Adrenal gland (tissue), 12 donors: Measurements from ENCODE around the gene ZNF622. TPM values are rescaled to one million over a fixed set of nuclear protein-coding genes. Genes with fewer than 3 reads are reported as not detected.

ENCODE experiments used
- DNase-seq, 7 donors: peaks; one replicate each; pipeline ENCODE4 v3.0.0-alpha.2; 2019 to 2020
- H3K27ac ChIP-seq, 5 donors: fragments of 200-600 bp; sonication (generic) in 4 of 5; 1 replicate in 3 of 5; 2 replicates in 2 of 5; pipeline versions ENCODE4 v1.5.1 to v1.8.0; 2016 to 2020; ENCODE audit warnings: mild to moderate bottlenecking in 1 of 5
- H3K27me3 ChIP-seq: fragments of 200-600 bp; 2 replicates; pipeline ENCODE4 v1.8.0; 2021
- H3K36me3 ChIP-seq, 2 donors: fragments of 200-600 bp; replicated peaks in 1 of 2; 1 replicate in 1 of 2; 2 replicates in 1 of 2; pipeline versions ENCODE4 v1.5.1 to v1.8.0; 2018 to 2022
- H3K4me1 ChIP-seq, 2 donors: fragments of 200-600 bp; replicated peaks in 1 of 2; 1 replicate in 1 of 2; 2 replicates in 1 of 2; pipeline versions ENCODE4 v1.5.1 to v1.8.0; 2018 to 2021
- H3K4me3 ChIP-seq, 4 donors: fragments of 200-600 bp; sonication (generic) in 3 of 4; one replicate each; pipeline ENCODE4 v1.5.1; 2016 to 2018
- H3K9me3 ChIP-seq, 3 donors: fragments of 200-600 bp; sonication (generic) in 1 of 3; replicated peaks in 1 of 3; 1 replicate in 2 of 3; 2 replicates in 1 of 3; pipeline versions ENCODE4 v1.5.1 to v1.8.0; 2016 to 2021
- POLR2A ChIP-seq, 2 donors: fragments of 450-650 bp; IDR thresholded peaks; one replicate each; pipeline ENCODE4 v1.6.1; 2017; ENCODE audit warnings: antibody characterized with exemption in 2 of 2, mild to moderate bottlenecking in 2 of 2, moderate library complexity in 1 of 2
- whole genome bisulfite sequencing, 4 donors: extraction: QIAGEN DNeasy Blood & Tissue Kit in 2 of 4; methylation state at CpG; one replicate each; pipeline versions ENCODE4 v1.1.5 to v1.1.7; 2013 to 2017; 5-methylcytosine and 5-hydroxymethylcytosine counted together
- intact Hi-C, 2 donors: fragments of 100-400 bp; cut with DNase I; formaldehyde crosslinking; loops; one replicate each; pipeline versions ENCODE4 v1.14.1 to v1.15.0; 2022 to 2023
- polyA plus RNA-seq, 3 donors: library from polyadenylated mRNA; stranded (reverse); fragments of 200-250 nt in 2 of 3; fragments of 350-450 nt in 1 of 3; fragmentation: Illumina TruSeq in 1 of 3; extraction: RNeasy Lipid Tissue Mini Kit (QIAGEN cat#74804) in 1 of 3; gene quantifications; one replicate each; pipeline ENCODE4 v1.2.3, GENCODE V29; 2013 to 2014
- total RNA-seq, 9 donors: library from RNA; depleted of rRNA in 4 of 9; stranded (reverse); fragments of >200 nt in 4 of 9; fragments of 120-200 nt in 1 of 9; fragmentation: NEBNext Ultra II Directional in 1 of 9; extraction: Animal tissue kit (Norgen Biotek cat#: 25700) in 1 of 9; gene quantifications; one replicate each; pipeline versions ENCODE4 v1.1.0 to v1.2.4, GENCODE V29; 2013 to 2023
- TF ChIP-seq, protein P1 (sequence below), 6 experiments: fragments of 450-650 bp in 4 of 6; fragments of 200-600 bp in 2 of 6; sonication (generic) in 1 of 6; IDR thresholded peaks; 1 replicate in 5 of 6; 2 replicates in 1 of 6; pipeline versions ENCODE4 v1.5.1 to v1.8.0; 2016 to 2021; ENCODE audit warnings: antibody characterized with exemption in 6 of 6, mild to moderate bottlenecking in 2 of 6, moderate library complexity in 1 of 6
- donor health status: healthy with polysubstance abuse.
- donor health status: Bipolar disorder and iron deficiency.
- donor health status: DM: yes; HTN: yes; CAD: no.
- donor health status: DM: no; HTN: no; CAD: no.
- donor health status: DM: no; HTN: no; CAD: no.
- donor health status: DM: yes; HTN: yes; CAD: no.

The ZNF622 gene
- total and polyA plus RNA-seq, 12 donors: 9.2 to 41.3 (median 21.8) TPM

DNA sequence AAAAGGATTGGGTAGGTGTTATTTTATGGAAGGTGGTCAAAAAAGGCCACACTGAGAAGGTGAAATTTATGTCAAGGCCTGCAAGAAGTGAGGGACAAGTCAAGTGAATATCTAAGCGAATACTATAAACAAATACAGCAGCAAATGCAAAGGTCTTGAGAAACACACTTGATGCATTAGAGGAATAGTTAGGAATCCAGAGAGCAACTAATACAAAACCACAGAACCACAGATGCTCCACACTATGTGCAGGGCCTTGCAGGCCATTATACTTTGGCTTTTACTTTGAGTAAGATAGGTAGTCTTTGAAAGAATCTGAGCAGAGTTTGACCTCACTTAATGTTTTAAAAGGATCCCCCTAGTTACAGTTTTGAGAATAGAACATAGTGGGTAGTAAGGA is 4.6 kb downstream of the ZNF622 start:
- Histone ChIP-seq H3K27me3 (no peaks in the 10 kb centered on the region), H3K9me3 (no peaks in the 10 kb centered on the region), H3K4me1 (peaks cover 14 to 55% of the 10 kb centered on the region in 2 donors), H3K4me3 (no peak overlapping the region), H3K27ac (no peak overlapping the region), H3K36me3 (peaks cover 0 to 55% of the 10 kb centered on the region in 2 donors)
- intact Hi-C loops: no loop called here
- 87 to 92% (median 87%) methylated on average over 1 of the region's 1 CpG for WGBS, 4 donors
- no peak for DNase-seq
- no peak for TF ChIP-seq POLR2A (IDR thresholded peaks at IDR 0.05)
- TF ChIP-seq, protein P1, sequence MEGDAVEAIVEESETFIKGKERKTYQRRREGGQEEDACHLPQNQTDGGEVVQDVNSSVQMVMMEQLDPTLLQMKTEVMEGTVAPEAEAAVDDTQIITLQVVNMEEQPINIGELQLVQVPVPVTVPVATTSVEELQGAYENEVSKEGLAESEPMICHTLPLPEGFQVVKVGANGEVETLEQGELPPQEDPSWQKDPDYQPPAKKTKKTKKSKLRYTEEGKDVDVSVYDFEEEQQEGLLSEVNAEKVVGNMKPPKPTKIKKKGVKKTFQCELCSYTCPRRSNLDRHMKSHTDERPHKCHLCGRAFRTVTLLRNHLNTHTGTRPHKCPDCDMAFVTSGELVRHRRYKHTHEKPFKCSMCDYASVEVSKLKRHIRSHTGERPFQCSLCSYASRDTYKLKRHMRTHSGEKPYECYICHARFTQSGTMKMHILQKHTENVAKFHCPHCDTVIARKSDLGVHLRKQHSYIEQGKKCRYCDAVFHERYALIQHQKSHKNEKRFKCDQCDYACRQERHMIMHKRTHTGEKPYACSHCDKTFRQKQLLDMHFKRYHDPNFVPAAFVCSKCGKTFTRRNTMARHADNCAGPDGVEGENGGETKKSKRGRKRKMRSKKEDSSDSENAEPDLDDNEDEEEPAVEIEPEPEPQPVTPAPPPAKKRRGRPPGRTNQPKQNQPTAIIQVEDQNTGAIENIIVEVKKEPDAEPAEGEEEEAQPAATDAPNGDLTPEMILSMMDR (IDR thresholded peaks at IDR 0.05): no peak

DNA sequence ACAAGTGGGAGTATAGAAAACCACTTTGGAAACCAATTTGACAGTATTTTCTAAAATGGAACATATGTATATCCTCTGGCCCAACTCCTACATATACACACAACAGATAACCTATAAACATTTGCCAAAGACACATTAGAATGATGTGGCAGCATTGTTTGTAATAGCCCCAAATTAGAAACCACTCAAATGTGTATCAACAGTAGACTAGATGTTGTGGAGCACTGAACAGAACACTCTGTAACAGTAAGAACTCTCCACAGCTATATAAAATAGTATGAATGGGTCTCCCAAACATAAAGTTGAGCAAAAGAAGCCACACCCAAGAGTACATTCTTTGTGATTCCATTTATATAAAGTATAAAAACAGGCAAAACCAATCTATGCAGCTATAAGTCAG is 6.1 kb downstream of the ZNF622 start:
- no peaks in the 10 kb centered on the region for H3K9me3 ChIP-seq
- H3K4me3 ChIP-seq: no peak overlapping the region
- TF ChIP-seq, protein P1 (IDR thresholded peaks at IDR 0.05): no peak
- no peak for TF ChIP-seq POLR2A (IDR thresholded peaks at IDR 0.05)
- DNase-seq: no peak
- no peak overlapping the region for H3K27ac ChIP-seq
- intact Hi-C loops: loop anchor here in 1 of 2 donors (5.0 kb wide), 1 partner anchor 302 kb away; no protein-coding TSS in a partner anchor
- H3K27me3 ChIP-seq: no peaks in the 10 kb centered on the region
- H3K36me3 ChIP-seq: peaks cover 0 to 65% of the 10 kb centered on the region in 2 donors
- peaks cover 12 to 62% of the 10 kb centered on the region in 2 donors for H3K4me1 ChIP-seq

DNA sequence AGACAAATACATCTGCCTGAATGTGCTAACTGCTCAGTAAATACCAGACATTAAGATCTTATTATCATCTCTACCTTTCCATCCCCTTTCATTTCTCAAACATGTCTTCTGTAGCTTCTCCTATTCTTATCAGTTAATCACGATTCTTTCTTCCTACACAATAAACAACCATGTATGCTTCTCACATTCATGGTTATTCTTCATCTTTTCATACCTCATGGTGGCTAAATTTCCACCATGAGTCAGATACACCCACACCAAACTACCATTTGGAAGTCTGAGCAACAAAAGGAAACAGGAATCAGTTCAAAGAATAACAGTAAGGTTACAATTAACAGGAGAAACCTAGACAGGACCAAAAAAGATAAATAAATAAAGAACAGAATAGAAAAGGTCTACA is 7.7 kb downstream of the ZNF622 start:
- no peak overlapping the region for H3K4me3 ChIP-seq
- H3K27me3 ChIP-seq: no peaks in the 10 kb centered on the region
- TF ChIP-seq, protein P1 (IDR thresholded peaks at IDR 0.05): no peak
- TF ChIP-seq POLR2A (IDR thresholded peaks at IDR 0.05): no peak
- peaks cover 4 to 46% of the 10 kb centered on the region in 2 donors for H3K4me1 ChIP-seq
- peak overlapping the region in 1 of 5 donors; percentile 41 for H3K27ac ChIP-seq
- intact Hi-C loops: loop anchor here in 1 of 2 donors (5.0 kb wide), 1 partner anchor 301 kb away; no protein-coding TSS in a partner anchor
- peaks cover 0 to 63% of the 10 kb centered on the region in 2 donors for H3K36me3 ChIP-seq
- no peaks in the 10 kb centered on the region for H3K9me3 ChIP-seq
- 47 to 57% (median 52%) methylated on average over 1 of the region's 1 CpG for WGBS, 4 donors
- DNase-seq: no peak

DNA sequence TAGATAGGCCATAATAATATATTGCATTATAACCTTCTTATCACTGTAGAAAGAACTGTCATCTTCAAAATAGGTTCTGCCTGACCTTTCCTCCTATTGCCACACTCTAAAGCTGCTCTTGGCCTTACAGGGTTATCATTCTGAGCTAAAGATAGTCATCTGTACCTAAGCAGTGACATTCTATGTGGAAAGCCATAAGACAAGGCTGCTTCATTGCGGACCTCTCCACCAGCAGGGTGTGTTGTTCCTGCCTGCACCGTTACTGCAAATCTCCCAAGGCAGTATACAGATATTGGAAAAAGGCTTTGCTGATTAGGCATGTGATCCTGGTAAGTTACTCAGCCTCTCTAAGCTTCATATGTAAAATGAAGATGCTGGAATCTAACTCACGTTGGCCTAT is 8.1 kb downstream of the ZNF622 start:
- no peaks in the 10 kb centered on the region for H3K9me3 ChIP-seq
- no peak for TF ChIP-seq POLR2A (IDR thresholded peaks at IDR 0.05)
- TF ChIP-seq, protein P1 (IDR thresholded peaks at IDR 0.05): no peak
- H3K4me1 ChIP-seq: peaks cover 4 to 44% of the 10 kb centered on the region in 2 donors
- DNase-seq: no peak
- WGBS, 4 donors: 57 to 69% (median 64%) methylated on average over 3 of the region's 3 CpGs
- H3K36me3 ChIP-seq: peaks cover 0 to 63% of the 10 kb centered on the region in 2 donors
- H3K27ac ChIP-seq: peak overlapping the region in 1 of 5 donors; percentile 41
- intact Hi-C loops: loop anchor here in 1 of 2 donors (5.0 kb wide), 1 partner anchor 300 kb away; no protein-coding TSS in a partner anchor
- H3K4me3 ChIP-seq: no peak overlapping the region
- no peaks in the 10 kb centered on the region for H3K27me3 ChIP-seq
